ENCODE measurements around the gene RNF169. TPM values are rescaled to one million over a fixed set of nuclear protein-coding genes. Genes with fewer than 3 reads are reported as not detected.

The RNF169 gene
- total and polyA plus RNA-seq, 2 of the 8 experiments (the other 6 are each of a cell fraction or from before 2014, with no cell fraction given), result 3.6 to 12.5 TPM

DNA sequence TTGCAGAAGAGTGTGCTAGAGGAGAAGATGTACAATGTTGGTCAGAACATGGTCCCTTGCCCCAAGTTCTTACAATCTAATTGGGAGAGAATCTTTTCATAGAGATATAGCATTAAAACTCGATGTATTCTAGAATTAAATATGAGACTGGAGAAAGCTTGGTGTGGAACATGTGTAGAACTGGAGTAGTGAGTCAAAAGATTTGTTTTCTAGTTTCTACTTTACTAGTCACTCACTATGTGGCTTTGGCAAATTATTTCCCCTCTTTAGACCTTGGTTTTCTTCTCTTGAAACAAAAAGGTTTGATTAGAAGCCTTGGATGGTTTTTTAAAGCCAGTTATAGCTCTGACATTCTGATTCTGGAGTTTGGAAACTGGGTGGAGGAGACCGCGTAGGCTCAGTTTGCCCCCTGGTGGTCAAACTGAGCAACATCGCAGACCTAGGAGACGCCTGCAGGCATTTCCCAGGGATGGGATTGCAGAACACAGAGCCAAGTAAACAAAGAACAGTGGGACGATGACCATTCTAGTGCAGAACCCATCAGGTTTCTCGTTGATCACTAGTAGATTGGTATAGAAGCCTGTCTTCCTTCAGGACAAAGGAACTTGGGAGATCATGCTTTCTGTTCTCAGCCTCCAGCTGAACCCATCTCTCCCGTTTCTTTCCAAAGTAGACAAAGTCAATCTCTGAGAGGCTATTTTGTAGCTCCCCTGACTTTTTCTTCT, 8.9 kb upstream of the RNF169 start:
- no peak overlapping the region for H3K4ac ChIP-seq (replicated peaks; ENCODE audit: insufficient read length, low read depth, low read length)
- FAIRE-seq (peak; percentile 85), DNase-seq (ENCODE audit: low read depth in 1 of 2, low spot score in 2 of 2) (peak in 1 of 2 experiments; percentile 46)
- no peak overlapping the region for H3K4me3 ChIP-seq (ENCODE audit: extremely low read depth in 1 of 4, insufficient read depth in 2 of 4, low read depth in 3 of 4, low read length in 4 of 4)
- POLR2A ChIA-PET (ENCODE audit: partially characterized antibody), result interaction anchor here (1.7 kb wide), 1 partner anchor 9 kb away, joined by 13 read pairs; the partner anchor contains the start of gene RNF169
- no peaks in the 10 kb centered on the region; a peak in 1 of 7 replicates for H3K27me3 ChIP-seq (replicated peaks in 1 of 4; ENCODE audit: control insufficient read depth in 3 of 4, extremely low read depth in 1 of 4, insufficient read depth in 3 of 4, low read length in 3 of 4)
- no peak overlapping the region for H2BK15ac ChIP-seq (ENCODE audit: low read length)
- H3K36me3 ChIP-seq (ENCODE audit: control insufficient read depth in 2 of 4, insufficient read depth in 4 of 4, low read length in 3 of 4), result no peaks in the 10 kb centered on the region
- H3K14ac ChIP-seq (ENCODE audit: insufficient read length), result no peak overlapping the region
- no peak overlapping the region for H4K91ac ChIP-seq (replicated peaks; ENCODE audit: insufficient read length, low read length)
- 40% methylated on average over 8 of the region's 8 CpGs; no CpG with 5 or more reads in 1 of the 2 experiments for WGBS, 2 experiments (ENCODE audit: extremely low coverage in 1 of 2, insufficient coverage in 1 of 2, insufficient read length in 1 of 2, insufficient replicate concordance in 2 of 2, low coverage in 1 of 2, low lambda C conversion rate in 2 of 2, missing lambda C conversion rate in 1 of 2)
- H3K23me2 ChIP-seq (ENCODE audit: low read depth, low read length), result no peaks in the 10 kb centered on the region; the same call in 1 of the 2 replicates
- no peak overlapping the region for H2BK5ac ChIP-seq (ENCODE audit: low read depth, low read length)
- no peak overlapping the region for H4K5ac ChIP-seq (ENCODE audit: insufficient read length, low read depth, low read length)
- H2AFZ ChIP-seq (ENCODE audit: low read length), result no peak overlapping the region
- H2BK12ac ChIP-seq (ENCODE audit: low read depth, low read length), result no peak overlapping the region
- H3K79me1 ChIP-seq (ENCODE audit: low read depth, low read length), result no peaks in the 10 kb centered on the region
- no peaks in the 10 kb centered on the region for H3K79me2 ChIP-seq (ENCODE audit: control insufficient read depth in 1 of 2, insufficient read depth in 2 of 2, low read length in 2 of 2)
- peaks cover 6% of the 10 kb centered on the region in 2 experiments for H3K9me3 ChIP-seq (ENCODE audit: insufficient read depth in 2 of 2, low read depth in 1 of 2, low read length in 1 of 2)
- no peak overlapping the region for H3K56ac ChIP-seq (replicated peaks; ENCODE audit: insufficient read length, low read depth, low read length)
- CTCF ChIA-PET (ENCODE audit: partially characterized antibody), result interaction anchor here (0.6 to 7.3 kb wide), 30 partner anchors 9 to 287 kb away, joined by 3 to 72 read pairs (median 4); partner anchors contain the start of gene RNF169
- no peak overlapping the region for H3K23ac ChIP-seq (ENCODE audit: insufficient read length)
- no peak overlapping the region for H3K18ac ChIP-seq (ENCODE audit: extremely low read depth, low read length)
- H4K20me1 ChIP-seq (replicated peaks in 1 of 2; ENCODE audit: control insufficient read depth in 1 of 2, insufficient read depth in 2 of 2, low read length in 2 of 2), result no peaks in the 10 kb centered on the region
- no peak overlapping the region for H3K4me2 ChIP-seq (ENCODE audit: insufficient read depth in 1 of 2, low read depth in 2 of 2, low read length in 2 of 2)
- no peak overlapping the region for H3K9ac ChIP-seq (replicated peaks in 1 of 4; ENCODE audit: extremely low read depth in 1 of 4, low read depth in 3 of 4, low read length in 3 of 4)
- no peak overlapping the region for H2BK120ac ChIP-seq (replicated peaks; ENCODE audit: low read depth, low read length)
- H4K8ac ChIP-seq (ENCODE audit: extremely low read depth, insufficient read depth, low read length), result no peak overlapping the region
- H3K27ac ChIP-seq (ENCODE audit: low read depth, low read length), result no peak overlapping the region
- H2BK20ac ChIP-seq (ENCODE audit: low read length), result no peak overlapping the region
- H3K4me1 ChIP-seq (replicated peaks in 1 of 4; ENCODE audit: control insufficient read depth in 3 of 4, insufficient read depth in 4 of 4, low read length in 3 of 4), result no peaks in the 10 kb centered on the region
- no peak overlapping the region for H2AK5ac ChIP-seq (ENCODE audit: low read depth, low read length)
- TF ChIP-seq JUND (IDR thresholded peaks at IDR 0.05; ENCODE audit: low read length), result 0 out of 2 replicates have a peak, but pooled peaks have one; percentile 7
- peak; percentile 67 to 83 for TF ChIP-seq RAD21 (IDR thresholded peaks at IDR 0.05 in 1 of 2, conservative IDR thresholded peaks at IDR 0.05 in 1 of 2; ENCODE audit: low read depth in 2 of 2, low read length in 2 of 2)
- TF ChIP-seq TAF7 (optimal IDR thresholded peaks at IDR 0.05; ENCODE audit: borderline replicate concordance, low read depth, low read length), result no peak
- no peak for TF ChIP-seq GABPA (IDR thresholded peaks at IDR 0.05; ENCODE audit: borderline replicate concordance, insufficient read depth, low read length)
- TF ChIP-seq RNF2 (IDR thresholded peaks at IDR 0.05; ENCODE audit: borderline replicate concordance, low read depth, low read length, missing control alignments, poor library complexity, severe bottlenecking), result no peak
- peak; percentile 37; the same call in 1 of the 2 replicates for TF ChIP-seq TEAD4 (IDR thresholded peaks at IDR 0.05; ENCODE audit: low read depth, low read length)
- peak; percentile 42; the same call in 1 of the 2 replicates for TF ChIP-seq CREB1 (IDR thresholded peaks at IDR 0.05)
- TF ChIP-seq GTF2F1 (IDR thresholded peaks at IDR 0.05; ENCODE audit: borderline replicate concordance, low read depth, low read length), result no peak
- TF ChIP-seq TBP (IDR thresholded peaks at IDR 0.05; ENCODE audit: low read depth, low read length), result no peak
- no peak for TF ChIP-seq POU5F1 (IDR thresholded peaks at IDR 0.05; ENCODE audit: low read depth, low read length)

All from H1 (cell line).